Hypothalamus (tissue), 51 donors: ENCODE measurements around the gene FBLIM1.

Experiments
- DNase-seq, 51 donors: peaks; one replicate each; lab custom pipeline; 2025; lab: John Stamatoyannopoulos, UW

FBLIM1 gene, protein sequence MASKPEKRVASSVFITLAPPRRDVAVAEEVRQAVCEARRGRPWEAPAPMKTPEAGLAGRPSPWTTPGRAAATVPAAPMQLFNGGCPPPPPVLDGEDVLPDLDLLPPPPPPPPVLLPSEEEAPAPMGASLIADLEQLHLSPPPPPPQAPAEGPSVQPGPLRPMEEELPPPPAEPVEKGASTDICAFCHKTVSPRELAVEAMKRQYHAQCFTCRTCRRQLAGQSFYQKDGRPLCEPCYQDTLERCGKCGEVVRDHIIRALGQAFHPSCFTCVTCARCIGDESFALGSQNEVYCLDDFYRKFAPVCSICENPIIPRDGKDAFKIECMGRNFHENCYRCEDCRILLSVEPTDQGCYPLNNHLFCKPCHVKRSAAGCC

DNA sequence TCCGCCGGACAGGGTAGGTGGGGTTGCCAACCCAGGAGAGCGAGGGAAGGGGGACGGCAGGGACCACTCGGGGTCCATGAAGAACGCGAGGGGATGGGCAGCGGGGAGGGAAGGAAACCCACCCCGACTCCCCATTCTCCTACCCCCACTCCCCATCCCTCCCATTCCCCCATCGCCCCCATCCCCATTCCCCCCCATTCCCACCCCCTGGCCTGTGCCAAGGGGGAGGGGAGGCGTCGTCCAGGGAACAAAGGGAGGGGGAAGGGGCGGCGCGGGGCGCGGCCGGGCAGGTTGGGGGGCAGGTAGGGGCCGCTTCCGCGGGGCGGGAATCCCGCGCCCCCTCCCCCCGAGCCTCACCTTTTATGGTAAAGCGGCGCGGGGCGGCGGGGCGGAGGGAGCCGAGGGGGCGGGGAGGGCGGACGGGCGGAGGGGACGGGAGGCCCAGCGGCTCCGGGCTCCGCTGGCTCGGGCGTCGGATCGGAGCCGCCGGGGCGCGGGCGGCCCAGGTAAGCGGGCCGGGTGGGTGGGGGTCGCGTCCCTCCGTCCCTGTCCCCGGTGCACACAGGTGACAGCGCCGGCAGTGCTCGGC, at the start of gene FBLIM1:
FBLIM1 (plus strand) TSS at position 453 of the 589 bp plus-strand sequence. CDS start 6,189 bp downstream, outside the sequence.
- DNase-seq: no peak

GRCh38 chr1:15709226-15709625, 49.4 kb upstream of the FBLIM1 start:
- no peak for DNase-seq

GRCh38 chr1:15712168-15712567, 46.4 kb upstream of the FBLIM1 start:
- DNase-seq: no peak

DNA sequence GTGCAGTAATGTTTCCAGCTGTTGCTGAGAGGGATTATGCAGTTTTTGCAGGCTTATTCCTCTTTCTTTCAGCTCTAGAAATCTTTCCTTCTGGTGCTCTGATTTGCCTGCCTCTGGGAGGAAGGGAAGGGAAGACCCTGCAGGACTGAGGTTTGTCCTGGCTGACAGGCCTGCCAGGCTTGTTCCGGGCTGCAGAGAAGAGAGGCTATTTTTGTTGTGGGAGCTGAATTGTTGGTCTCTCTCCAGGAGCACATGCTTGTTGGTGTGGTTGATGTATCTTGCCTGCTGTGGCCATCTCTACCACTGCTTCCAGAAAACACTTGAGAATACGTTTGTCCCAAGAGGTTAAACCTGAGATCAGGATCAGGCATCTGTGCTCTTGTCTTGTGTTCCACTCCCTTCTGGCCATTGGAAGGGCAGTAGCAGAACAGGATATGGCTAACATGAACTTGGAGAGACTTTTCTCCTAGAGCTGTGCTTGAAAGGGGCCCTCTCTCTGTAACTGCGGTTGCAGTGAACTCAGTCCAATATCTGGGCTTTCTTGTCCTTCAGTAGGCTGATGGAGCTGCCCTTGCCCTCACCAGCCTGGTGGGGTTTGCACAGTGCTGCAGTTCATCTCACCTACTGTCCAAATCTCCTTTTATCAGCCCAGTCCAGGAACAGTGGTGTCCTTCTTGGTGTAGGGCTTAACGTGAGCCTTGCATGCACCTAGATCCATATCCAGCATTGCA, 44.0 kb upstream of the FBLIM1 start:
- DNase-seq: peak in 27 of 51 donors; percentile 10 to 77 (median 38)

DNA sequence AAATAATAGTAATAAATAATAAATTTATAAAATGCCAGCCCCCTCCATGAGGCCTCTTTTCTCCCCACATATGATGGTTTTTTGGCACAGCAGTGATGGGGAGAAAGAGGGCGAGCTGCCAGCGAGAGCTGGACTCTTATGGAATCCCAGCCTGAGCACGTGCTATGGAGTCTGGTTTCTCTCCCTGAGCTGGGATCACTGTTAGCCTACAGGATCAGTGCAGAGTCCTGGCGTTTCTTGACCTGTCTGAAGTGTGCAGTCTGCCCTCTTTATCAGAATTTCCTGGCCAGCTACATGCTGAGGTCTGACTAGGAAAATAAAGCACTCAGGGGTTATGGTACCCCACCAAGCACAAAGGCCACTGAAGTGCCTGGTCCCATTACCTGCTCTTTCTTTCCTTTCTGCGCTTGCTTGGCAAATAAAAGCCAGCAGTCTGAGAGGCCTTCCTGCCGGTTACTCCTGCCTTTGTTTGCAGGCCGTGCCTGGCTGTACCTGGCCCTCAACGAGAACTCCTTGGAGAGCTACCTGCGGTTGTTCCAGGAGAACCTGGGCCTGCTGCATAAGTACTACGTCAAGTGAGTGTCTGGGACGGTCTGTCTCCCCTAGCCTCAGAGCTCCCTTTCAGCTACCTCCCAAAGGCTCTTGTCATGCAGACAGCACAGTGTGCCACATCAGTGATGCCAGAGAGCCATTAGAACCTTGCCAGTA, 41.0 kb upstream of the FBLIM1 start:
- no peak for DNase-seq

DNA sequence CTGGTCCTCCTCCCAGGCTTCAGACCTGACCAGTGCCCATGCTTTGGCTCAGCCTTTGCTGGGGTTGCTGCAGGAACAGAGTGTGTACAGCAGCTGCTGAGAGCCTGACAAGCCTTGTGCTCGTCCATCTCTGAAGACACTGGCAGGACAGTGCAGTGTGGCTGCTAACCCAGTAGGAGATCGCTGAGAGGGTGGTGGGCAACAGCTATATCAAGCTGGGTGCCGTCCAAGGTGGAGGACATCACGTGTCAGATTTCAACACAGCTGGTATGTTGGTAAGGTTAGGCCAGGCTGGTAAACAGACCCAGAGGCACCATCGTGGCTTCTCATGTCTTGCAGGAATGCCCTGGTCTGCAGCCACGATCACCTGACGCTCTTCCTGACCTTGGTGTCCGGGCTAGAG, 40.4 kb upstream of the FBLIM1 start:
- no peak for DNase-seq

DNA sequence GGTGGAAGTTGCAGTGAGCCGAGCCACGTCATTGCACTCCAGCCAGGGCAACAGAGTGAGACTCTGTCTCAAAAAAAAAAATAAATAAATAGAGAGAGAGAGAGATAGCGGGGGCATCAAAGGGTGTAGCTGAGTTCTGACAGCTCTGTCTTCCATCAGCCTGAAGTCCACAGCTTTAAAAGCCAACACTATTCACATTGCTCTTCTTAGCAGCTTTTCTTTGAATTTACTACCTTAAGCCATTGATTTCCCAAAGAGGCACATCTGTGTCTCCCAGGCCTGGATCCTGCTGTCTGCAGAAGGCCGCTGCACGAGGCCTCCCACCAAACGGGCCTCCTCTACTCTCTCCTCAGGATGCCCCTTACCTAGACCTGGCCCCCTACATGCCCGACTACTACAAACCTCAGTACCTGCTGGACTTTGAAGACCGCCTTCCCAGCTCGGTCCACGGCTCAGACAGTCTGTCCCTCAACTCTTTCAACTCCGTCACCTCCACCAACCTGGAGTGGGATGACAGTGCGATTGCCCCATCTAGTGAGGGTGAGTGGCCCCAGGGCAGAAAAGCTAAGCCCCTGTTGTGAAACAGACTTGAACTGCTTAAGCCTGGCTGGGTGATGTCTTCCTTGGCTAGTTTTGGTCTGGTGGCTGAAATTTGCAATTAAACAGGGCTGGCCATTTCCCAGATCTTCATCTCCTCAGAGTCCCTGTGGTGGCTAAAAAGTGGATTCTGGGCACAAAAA, 39.0 kb upstream of the FBLIM1 start:
- no peak for DNase-seq

DNA sequence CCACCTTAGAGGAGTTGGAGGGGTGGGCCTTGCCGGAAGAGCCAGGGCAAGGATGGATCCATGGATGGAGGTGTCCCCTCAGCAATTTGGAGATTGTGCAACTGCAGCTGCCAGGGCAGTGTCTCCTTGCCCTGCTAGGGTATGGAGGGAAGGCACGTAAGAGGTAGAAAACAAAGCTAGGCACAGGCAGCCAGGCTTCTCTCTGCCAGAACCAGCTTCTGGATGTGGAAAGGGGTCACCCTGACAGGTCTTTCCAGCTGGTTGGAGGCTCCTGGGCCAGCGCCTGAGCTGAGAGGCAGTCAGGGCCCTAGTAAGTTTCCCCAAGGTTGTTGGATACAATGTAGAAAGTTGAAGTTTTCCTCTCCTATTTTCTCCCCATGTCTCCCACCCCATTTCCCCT, 37.7 kb upstream of the FBLIM1 start:
- DNase-seq: no peak

DNA sequence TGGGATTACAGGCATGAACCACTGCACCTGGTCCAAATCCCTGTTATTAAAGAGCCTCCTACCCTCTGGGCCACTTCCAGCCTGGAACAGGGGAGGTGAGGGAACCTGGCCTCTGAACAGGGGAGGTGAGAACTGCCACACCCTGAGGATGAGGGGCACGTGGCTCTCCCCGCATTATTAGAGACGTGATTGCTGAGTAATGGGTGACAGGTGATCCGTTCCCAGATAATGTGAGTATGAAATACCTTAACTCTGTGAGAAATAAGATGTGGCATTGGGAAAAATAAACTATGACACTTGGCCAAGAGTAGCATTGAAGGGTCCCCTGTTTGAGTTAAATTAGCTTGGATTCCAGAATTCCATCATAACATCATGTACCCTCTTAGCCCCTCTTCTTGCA, 36.2 kb upstream of the FBLIM1 start:
- no peak for DNase-seq

- DNase-seq: no peak
Measured at GRCh38 chr1:15722836-15723532, 35.6 kb upstream of the FBLIM1 start.

GRCh38 chr1:15723631-15724246, 34.9 kb upstream of the FBLIM1 start:
- DNase-seq: no peak

GRCh38 chr1:15724949-15725880, 33.4 kb upstream of the FBLIM1 start:
- DNase-seq: no peak

GRCh38 chr1:15726508-15726907, 32.1 kb upstream of the FBLIM1 start:
- DNase-seq: no peak

GRCh38 chr1:15727021-15727420, 31.6 kb upstream of the FBLIM1 start:
- DNase-seq: no peak

- DNase-seq: no peak
Measured at GRCh38 chr1:15727424-15727823, 31.2 kb upstream of the FBLIM1 start.

- no peak for DNase-seq
Measured at GRCh38 chr1:15727866-15728534, 30.6 kb upstream of the FBLIM1 start.

- DNase-seq: no peak
Measured at GRCh38 chr1:15728937-15729657, 29.5 kb upstream of the FBLIM1 start.
